GM12874 (cell line): Measurements from ENCODE around the gene SOX4.

Source experiments
- TF ChIP-seq, protein P1 (sequence below): IDR thresholded peaks from 2 replicates; pipeline ENCODE4 v1.5.1; 2011; ENCODE audit warnings: low read depth, mild to moderate bottlenecking, control low read depth, low read length, moderate library complexity; ENCODE audit not compliant: insufficient read depth

Gene SOX4

DNA sequence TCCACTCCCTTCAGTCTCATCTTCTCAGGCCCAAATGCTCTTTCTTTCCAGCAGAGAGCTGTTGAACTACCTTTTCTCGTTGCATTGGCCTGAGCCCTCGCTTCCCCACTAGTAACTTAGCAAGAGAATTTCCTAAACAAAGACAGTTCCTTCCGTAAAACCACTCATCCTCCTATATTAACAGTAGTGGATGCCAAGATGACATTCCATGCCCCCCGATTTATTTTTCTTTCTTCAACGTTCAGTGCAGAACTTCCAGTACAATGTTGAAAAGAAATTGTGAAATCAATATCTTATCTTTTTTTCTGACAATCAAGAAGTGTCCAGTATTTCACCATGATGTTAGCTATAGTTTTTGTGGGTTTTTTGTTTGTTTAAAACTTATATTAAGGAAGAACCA lies 45.8 kb downstream of the SOX4 start:
- TF ChIP-seq, protein P1, sequence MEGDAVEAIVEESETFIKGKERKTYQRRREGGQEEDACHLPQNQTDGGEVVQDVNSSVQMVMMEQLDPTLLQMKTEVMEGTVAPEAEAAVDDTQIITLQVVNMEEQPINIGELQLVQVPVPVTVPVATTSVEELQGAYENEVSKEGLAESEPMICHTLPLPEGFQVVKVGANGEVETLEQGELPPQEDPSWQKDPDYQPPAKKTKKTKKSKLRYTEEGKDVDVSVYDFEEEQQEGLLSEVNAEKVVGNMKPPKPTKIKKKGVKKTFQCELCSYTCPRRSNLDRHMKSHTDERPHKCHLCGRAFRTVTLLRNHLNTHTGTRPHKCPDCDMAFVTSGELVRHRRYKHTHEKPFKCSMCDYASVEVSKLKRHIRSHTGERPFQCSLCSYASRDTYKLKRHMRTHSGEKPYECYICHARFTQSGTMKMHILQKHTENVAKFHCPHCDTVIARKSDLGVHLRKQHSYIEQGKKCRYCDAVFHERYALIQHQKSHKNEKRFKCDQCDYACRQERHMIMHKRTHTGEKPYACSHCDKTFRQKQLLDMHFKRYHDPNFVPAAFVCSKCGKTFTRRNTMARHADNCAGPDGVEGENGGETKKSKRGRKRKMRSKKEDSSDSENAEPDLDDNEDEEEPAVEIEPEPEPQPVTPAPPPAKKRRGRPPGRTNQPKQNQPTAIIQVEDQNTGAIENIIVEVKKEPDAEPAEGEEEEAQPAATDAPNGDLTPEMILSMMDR, result no peak
